Vagina (tissue), 2 donors: ENCODE measurements around the gene CYBB. TPM values are rescaled to one million over a fixed set of nuclear protein-coding genes. Genes with fewer than 3 reads are reported as not detected.

Source experiments
- DNase-seq, 2 donors: peaks; one replicate each; pipeline ENCODE4 v3.0.0-alpha.2; 2017; ENCODE audit errors: extremely low spot score in 2 of 2
- H3K27ac ChIP-seq: fragments of 200-600 bp; sonication (generic); one replicate; pipeline ENCODE4 v1.5.1; 2019
- H3K27me3 ChIP-seq: fragments of 200-600 bp; sonication (generic); one replicate; pipeline ENCODE4 v1.5.1; 2019
- H3K36me3 ChIP-seq, 2 donors: fragments of 200-600 bp; sonication (generic); one replicate each; pipeline ENCODE4 v1.5.1; 2017 to 2019
- H3K4me1 ChIP-seq: fragments of 200-600 bp; sonication (generic); one replicate; pipeline ENCODE4 v1.5.1; 2019
- H3K4me3 ChIP-seq, 2 donors: fragments of 200-600 bp; sonication (generic); 1 replicate in 1 of 2; 2 replicates in 1 of 2; pipeline ENCODE4 v1.5.1; 2016 to 2019
- H3K9me3 ChIP-seq: fragments of 200-600 bp; sonication (generic); one replicate; pipeline ENCODE4 v1.5.1; 2019
- POLR2A ChIP-seq, 2 donors: fragments of 450-650 bp; IDR thresholded peaks; one replicate each; pipeline ENCODE4 v1.6.1; 2017; ENCODE audit warnings: antibody characterized with exemption in 2 of 2, mild to moderate bottlenecking in 2 of 2, moderate library complexity in 2 of 2
- POLR2AphosphoS5 ChIP-seq, 2 donors: sonication (generic); formaldehyde crosslinking; IDR thresholded peaks; one replicate each; pipeline ENCODE4 v1.9.0; 2017; ENCODE audit warnings: antibody characterized with exemption in 2 of 2, mild to moderate bottlenecking in 2 of 2, low read depth in 1 of 2; ENCODE audit not compliant: insufficient read depth in 1 of 2
- intact Hi-C: fragments of 100-400 bp; cut with DNase I; formaldehyde crosslinking; loops from one replicate; pipeline ENCODE4 v1.15.1; 2023
- total RNA-seq: library from RNA; depleted of rRNA; stranded (reverse); fragments of >200 nt; gene quantifications from one replicate; pipeline ENCODE4 v1.2.3, GENCODE V29; 2016
- TF ChIP-seq, protein P1 (sequence below), 3 experiments: fragments of 450-650 bp in 2 of 3; fragments of 200-600 bp in 1 of 3; sonication (generic) in 1 of 3; IDR thresholded peaks; one replicate each; pipeline ENCODE4 v1.5.1; 2017 to 2019; ENCODE audit warnings: antibody characterized with exemption in 3 of 3, mild to moderate bottlenecking in 2 of 3, moderate library complexity in 2 of 3

CYBB gene
- total RNA-seq, 1 donor from 2014 or later: 6.9 TPM

- intact Hi-C loops: no loop called here
- H3K4me1 ChIP-seq: peaks cover 9% of the 10 kb centered on the region
- H3K36me3 ChIP-seq: no peaks in the 10 kb centered on the region
- no peak for DNase-seq
- no peak for TF ChIP-seq POLR2AphosphoS5 (IDR thresholded peaks at IDR 0.05; ENCODE audit: insufficient read depth in 1 of 2, low read depth in 1 of 2)
- TF ChIP-seq, protein P1, sequence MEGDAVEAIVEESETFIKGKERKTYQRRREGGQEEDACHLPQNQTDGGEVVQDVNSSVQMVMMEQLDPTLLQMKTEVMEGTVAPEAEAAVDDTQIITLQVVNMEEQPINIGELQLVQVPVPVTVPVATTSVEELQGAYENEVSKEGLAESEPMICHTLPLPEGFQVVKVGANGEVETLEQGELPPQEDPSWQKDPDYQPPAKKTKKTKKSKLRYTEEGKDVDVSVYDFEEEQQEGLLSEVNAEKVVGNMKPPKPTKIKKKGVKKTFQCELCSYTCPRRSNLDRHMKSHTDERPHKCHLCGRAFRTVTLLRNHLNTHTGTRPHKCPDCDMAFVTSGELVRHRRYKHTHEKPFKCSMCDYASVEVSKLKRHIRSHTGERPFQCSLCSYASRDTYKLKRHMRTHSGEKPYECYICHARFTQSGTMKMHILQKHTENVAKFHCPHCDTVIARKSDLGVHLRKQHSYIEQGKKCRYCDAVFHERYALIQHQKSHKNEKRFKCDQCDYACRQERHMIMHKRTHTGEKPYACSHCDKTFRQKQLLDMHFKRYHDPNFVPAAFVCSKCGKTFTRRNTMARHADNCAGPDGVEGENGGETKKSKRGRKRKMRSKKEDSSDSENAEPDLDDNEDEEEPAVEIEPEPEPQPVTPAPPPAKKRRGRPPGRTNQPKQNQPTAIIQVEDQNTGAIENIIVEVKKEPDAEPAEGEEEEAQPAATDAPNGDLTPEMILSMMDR (IDR thresholded peaks at IDR 0.05): no peak
- no peak overlapping the region for H3K27ac ChIP-seq
- H3K4me3 ChIP-seq: no peak overlapping the region
- no peaks in the 10 kb centered on the region for H3K9me3 ChIP-seq
- H3K27me3 ChIP-seq: no peaks in the 10 kb centered on the region
Observed at GRCh38 chrX:37787423-37787869, 7.6 kb downstream of the CYBB start.

GRCh38 chrX:37796310-37796709 lies 16.5 kb downstream of the CYBB start:
- intact Hi-C loops: no loop called here
- Histone ChIP-seq H3K36me3 (no peaks in the 10 kb centered on the region), H3K4me1 (no peaks in the 10 kb centered on the region), H3K27ac (no peak overlapping the region), H3K9me3 (no peaks in the 10 kb centered on the region), H3K27me3 (no peaks in the 10 kb centered on the region), H3K4me3 (no peak overlapping the region)
- TF ChIP-seq POLR2A (IDR thresholded peaks at IDR 0.05) (no peak), POLR2AphosphoS5 (IDR thresholded peaks at IDR 0.05; ENCODE audit: insufficient read depth in 1 of 2, low read depth in 1 of 2) (no peak)
- TF ChIP-seq, protein P1 (IDR thresholded peaks at IDR 0.05): no peak
- no peak for DNase-seq

DNA sequence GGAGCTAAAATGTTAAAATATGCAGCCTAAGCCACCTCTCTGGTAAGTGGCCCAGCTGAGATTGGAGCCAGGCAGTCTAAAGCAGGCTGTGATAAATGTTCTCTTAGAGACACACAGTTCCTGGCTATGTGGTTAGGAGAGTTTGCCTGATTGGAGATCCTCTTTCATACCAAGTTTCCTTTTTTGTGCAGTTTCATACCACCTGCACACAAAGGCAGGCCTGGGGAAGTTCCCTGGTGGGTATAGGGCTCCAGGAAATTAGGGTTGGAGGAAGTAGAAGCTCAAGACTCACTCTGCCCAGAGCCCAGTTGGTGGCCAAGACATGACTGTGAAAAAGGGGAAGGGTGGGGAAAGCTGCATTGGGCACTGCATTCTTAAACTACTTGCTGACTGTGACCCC lies 16.9 kb downstream of the CYBB start:
- no peaks in the 10 kb centered on the region for H3K9me3 ChIP-seq
- no peaks in the 10 kb centered on the region for H3K27me3 ChIP-seq
- no peaks in the 10 kb centered on the region for H3K36me3 ChIP-seq
- TF ChIP-seq, protein P1 (IDR thresholded peaks at IDR 0.05): no peak
- TF ChIP-seq POLR2AphosphoS5 (IDR thresholded peaks at IDR 0.05; ENCODE audit: insufficient read depth in 1 of 2, low read depth in 1 of 2) (no peak), POLR2A (IDR thresholded peaks at IDR 0.05) (no peak)
- no peak overlapping the region for H3K27ac ChIP-seq
- intact Hi-C loops: no loop called here
- H3K4me1 ChIP-seq: no peaks in the 10 kb centered on the region
- H3K4me3 ChIP-seq: no peak overlapping the region
- DNase-seq: no peak

GRCh38 chrX:37799936-37800335 lies 20.1 kb downstream of the CYBB start:
- no peaks in the 10 kb centered on the region for H3K27me3 ChIP-seq
- no peaks in the 10 kb centered on the region for H3K4me1 ChIP-seq
- no peaks in the 10 kb centered on the region for H3K9me3 ChIP-seq
- no peak for DNase-seq
- TF ChIP-seq, protein P1 (IDR thresholded peaks at IDR 0.05): no peak
- TF ChIP-seq POLR2AphosphoS5 (IDR thresholded peaks at IDR 0.05; ENCODE audit: insufficient read depth in 1 of 2, low read depth in 1 of 2): no peak
- no peak for TF ChIP-seq POLR2A (IDR thresholded peaks at IDR 0.05)
- H3K4me3 ChIP-seq: no peak overlapping the region
- H3K36me3 ChIP-seq: no peaks in the 10 kb centered on the region
- intact Hi-C loops: no loop called here
- no peak overlapping the region for H3K27ac ChIP-seq

DNA sequence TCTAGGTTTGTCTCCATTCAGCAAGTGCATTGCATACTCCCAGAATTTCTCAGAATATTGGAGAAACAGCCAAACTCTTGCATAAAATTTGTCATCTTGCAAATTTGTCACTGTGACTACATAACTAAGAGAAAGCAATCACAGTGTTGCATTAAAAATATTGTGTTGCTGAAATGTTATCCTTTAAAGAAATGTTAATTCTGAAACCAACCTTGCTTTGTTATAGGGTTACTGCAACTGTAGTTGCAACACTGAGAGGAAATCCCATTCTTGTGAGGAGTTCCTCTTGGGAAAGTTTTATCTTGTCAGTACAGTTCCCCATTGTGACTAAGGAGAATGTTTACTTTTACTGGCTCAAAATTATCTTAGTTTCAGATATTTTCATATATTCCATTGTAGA lies 20.9 kb downstream of the CYBB start:
- no peak overlapping the region for H3K4me3 ChIP-seq
- no peaks in the 10 kb centered on the region for H3K36me3 ChIP-seq
- no peaks in the 10 kb centered on the region for H3K4me1 ChIP-seq
- no peak for DNase-seq
- no peaks in the 10 kb centered on the region for H3K27me3 ChIP-seq
- H3K27ac ChIP-seq: no peak overlapping the region
- intact Hi-C loops: no loop called here
- H3K9me3 ChIP-seq: no peaks in the 10 kb centered on the region
- TF ChIP-seq, protein P1 (IDR thresholded peaks at IDR 0.05): no peak
- TF ChIP-seq POLR2A (IDR thresholded peaks at IDR 0.05) (no peak), POLR2AphosphoS5 (IDR thresholded peaks at IDR 0.05; ENCODE audit: insufficient read depth in 1 of 2, low read depth in 1 of 2) (no peak)
